HCT116 (cell line): Measurements from ENCODE around the gene CACNG1. TPM values are rescaled to one million over a fixed set of nuclear protein-coding genes. Genes with fewer than 3 reads are reported as not detected.

ENCODE experiments used
- ATAC-seq: fragments of 200-7000 bp; cut with Tn5 transposase; 2 replicates; pipeline ENCODE4 v1.9.1; 2020; ENCODE audit warnings: mild to moderate bottlenecking, moderate library complexity
- BruUV-seq: library from RNA; stranded (reverse); fragments of 400-500 nt; replicated peaks from 2 replicates; lab custom pipeline; 2021; lab: Mats Ljungman, UMichigan
- CTCF ChIA-PET: fragments of 300-600 bp; sonication (Branson Sonifier 250); formaldehyde crosslinking; loops from one replicate; lab custom pipeline; 2021; ENCODE audit warnings: antibody characterized with exemption; lab: Charles Lee
- POLR2A ChIA-PET: fragments of 300-600, 350-600 bp; sonication (Branson Sonifier 250); formaldehyde crosslinking; loops from one replicate; lab custom pipeline; 2021; ENCODE audit warnings: antibody characterized with exemption; lab: Charles Lee
- RAD21 ChIA-PET, 2 experiments: fragments of 300-600 bp; sonication (Branson Sonifier 250); formaldehyde crosslinking; loops; one replicate each; lab custom pipeline; 2023; ENCODE audit warnings: low total read pairs in 2 of 2; ENCODE audit not compliant: uncharacterized antibody in 2 of 2, unreplicated experiment in 2 of 2, low non-redundant PET in 1 of 2; lab: Charles Lee
- DNase-seq: peaks from one replicate; pipeline ENCODE4 v3.0.0-alpha.2; 2010; ENCODE audit warnings: low read depth, low spot score
- H2AFZ ChIP-seq: fragments of 200-600 bp; shearing (Covaris generic), sonication (generic); 2 replicates; pipeline ENCODE4 v1.6.1; 2017; ENCODE audit warnings: low read depth, mixed run types, mixed read lengths, antibody characterized with exemption, low read length; ENCODE audit not compliant: poor library complexity, severe bottlenecking
- H3K27ac ChIP-seq: 2 replicates; pipeline ENCODE4 v1.5.1; 2012; ENCODE audit warnings: low read depth, low read length
- H3K27me3 ChIP-seq: fragments of 200-600 bp; sonication (generic); 2 replicates; pipeline ENCODE4 v1.6.1; 2016; ENCODE audit warnings: mixed run types, low read length, mixed read lengths; ENCODE audit not compliant: insufficient read depth
- H3K36me3 ChIP-seq, 2 experiments: fragments of 200-500 bp in 1 of 2; fragments of 200-600 bp in 1 of 2; sonication (Bioruptor generic) in 1 of 2; sonication (generic) in 1 of 2; 2 replicates each; pipeline versions ENCODE4 v1.5.1 to v1.6.1; 2014 to 2016; ENCODE audit warnings: low read length in 2 of 2, inconsistent platforms in 1 of 2, mixed read lengths in 1 of 2, mixed run types in 1 of 2; ENCODE audit not compliant: insufficient read depth in 2 of 2, control insufficient read depth in 1 of 2
- H3K4me1 ChIP-seq, 2 experiments: fragments of 200-600 bp in 1 of 2; sonication (generic) in 1 of 2; 2 replicates each; pipeline versions ENCODE4 v1.5.1 to v1.6.1; 2012 to 2017; ENCODE audit warnings: low read length in 2 of 2, inconsistent platforms in 1 of 2, mild to moderate bottlenecking in 1 of 2, mixed read lengths in 1 of 2, mixed run types in 1 of 2, moderate library complexity in 1 of 2; ENCODE audit not compliant: insufficient read depth in 2 of 2, control insufficient read depth in 1 of 2
- H3K4me2 ChIP-seq: fragments of 200-600 bp; sonication (generic); 2 replicates; pipeline ENCODE4 v1.6.1; 2017; ENCODE audit warnings: mixed run types, low read length, mixed read lengths
- H3K4me3 ChIP-seq, 2 experiments: fragments of 200-600 bp in 1 of 2; sonication (generic) in 1 of 2; replicated peaks in 1 of 2; 2 replicates each; pipeline ENCODE4 v1.5.1; 2011 to 2016; ENCODE audit warnings: low read length in 2 of 2, control low read depth in 1 of 2, low read depth in 1 of 2, mild to moderate bottlenecking in 1 of 2, mixed read lengths in 1 of 2, mixed run types in 1 of 2
- H3K79me2 ChIP-seq: fragments of 200-600 bp; sonication (generic); 2 replicates; pipeline ENCODE4 v1.6.1; 2017; ENCODE audit warnings: mild to moderate bottlenecking, mixed run types, low read length, moderate library complexity, mixed read lengths; ENCODE audit not compliant: insufficient read depth
- H3K9ac ChIP-seq: fragments of 200-600 bp; sonication (generic); 2 replicates; pipeline ENCODE4 v1.6.1; 2016; ENCODE audit warnings: low read length, mixed read lengths
- H3K9me2 ChIP-seq: fragments of 200-600 bp; sonication (generic), shearing (Covaris generic); 2 replicates; pipeline ENCODE4 v1.6.1; 2017; ENCODE audit warnings: mixed run types, mild to moderate bottlenecking, moderate library complexity; ENCODE audit not compliant: insufficient read depth
- H3K9me3 ChIP-seq, 2 experiments: fragments of 200-500 bp in 1 of 2; fragments of 200-600 bp in 1 of 2; sonication (Bioruptor generic) in 1 of 2; sonication (generic) in 1 of 2; 2 replicates each; pipeline ENCODE4 v1.6.1; 2014 to 2017; ENCODE audit warnings: low read length in 2 of 2, mixed read lengths in 2 of 2, inconsistent platforms in 1 of 2, low read depth in 1 of 2, mild to moderate bottlenecking in 1 of 2, mixed run types in 1 of 2, moderate library complexity in 1 of 2; ENCODE audit not compliant: control insufficient read depth in 1 of 2, insufficient read depth in 1 of 2
- H4K20me1 ChIP-seq: fragments of 200-600 bp; sonication (generic), shearing (Covaris generic); 2 replicates; pipeline ENCODE4 v1.6.1; 2017; ENCODE audit warnings: mixed run types, mild to moderate bottlenecking, moderate library complexity; ENCODE audit not compliant: insufficient read depth
- ATF3 ChIP-seq: IDR thresholded peaks from 2 replicates; pipeline ENCODE4 v1.6.1; 2012
- CBX3 ChIP-seq: IDR thresholded peaks from 2 replicates; pipeline ENCODE4 v1.6.1; 2012; ENCODE audit warnings: low read depth
- CEBPB ChIP-seq: IDR thresholded peaks from 2 replicates; pipeline ENCODE4 v1.6.1; 2012; ENCODE audit warnings: low read depth
- EGR1 ChIP-seq: IDR thresholded peaks from 2 replicates; pipeline ENCODE4 v1.6.1; 2012; ENCODE audit warnings: low read depth
- EZH2phosphoT487 ChIP-seq: fragments of 200-600 bp; IDR thresholded peaks from 2 replicates; pipeline ENCODE4 v1.6.1; 2018; ENCODE audit warnings: antibody characterized with exemption, borderline replicate concordance
- FOSL1 ChIP-seq: IDR thresholded peaks from 2 replicates; pipeline ENCODE4 v1.6.1; 2012; ENCODE audit warnings: low read depth
- POLR2A ChIP-seq: IDR thresholded peaks from 2 replicates; pipeline ENCODE4 v1.7.0; 2011; ENCODE audit warnings: borderline replicate concordance; ENCODE audit not compliant: insufficient read depth, insufficient read length; ENCODE audit errors: extremely low read depth
- POLR2AphosphoS5 ChIP-seq: IDR thresholded peaks from 2 replicates; pipeline ENCODE4 v1.6.1; 2011; ENCODE audit warnings: mild to moderate bottlenecking, low read depth, low read length, moderate library complexity
- RAD21 ChIP-seq: IDR thresholded peaks from 2 replicates; pipeline ENCODE4 v1.6.1; 2012; ENCODE audit warnings: low read depth, mild to moderate bottlenecking
- REST ChIP-seq: IDR thresholded peaks from 2 replicates; pipeline ENCODE4 v1.6.1; 2012; ENCODE audit warnings: low read depth
- SIN3A ChIP-seq: IDR thresholded peaks from 2 replicates; pipeline ENCODE4 v1.6.1; 2012; ENCODE audit warnings: low read depth
- SP1 ChIP-seq: IDR thresholded peaks from 2 replicates; pipeline ENCODE4 v1.6.1; 2012; ENCODE audit warnings: low read depth
- SRF ChIP-seq: IDR thresholded peaks from 2 replicates; pipeline ENCODE4 v1.6.1; 2012; ENCODE audit warnings: low read depth
- TCF7L2 ChIP-seq: IDR thresholded peaks from 2 replicates; pipeline ENCODE4 v1.7.0; 2011; ENCODE audit warnings: borderline replicate concordance, inconsistent platforms; ENCODE audit not compliant: insufficient read depth, insufficient read length; ENCODE audit errors: extremely low read depth
- YY1 ChIP-seq: IDR thresholded peaks from 2 replicates; pipeline ENCODE4 v1.6.1; 2011; ENCODE audit warnings: low read length, low read depth, moderate library complexity, mild to moderate bottlenecking; ENCODE audit not compliant: insufficient replicate concordance; ENCODE audit errors: extremely low read depth
- ZBTB33 ChIP-seq: IDR thresholded peaks from 2 replicates; pipeline ENCODE4 v1.6.1; 2011; ENCODE audit warnings: mild to moderate bottlenecking, low read length, moderate library complexity; ENCODE audit not compliant: insufficient replicate concordance; ENCODE audit errors: extremely low read depth
- ZNF274 ChIP-seq: fragments of 200-500 bp; sonication (Bioruptor generic); IDR thresholded peaks from 2 replicates; pipeline ENCODE4 v1.6.1; 2014; ENCODE audit warnings: mild to moderate bottlenecking, low read depth, low read length, inconsistent platforms
- intact Hi-C: fragments of 100-400 bp; cut with micrococcal nuclease; formaldehyde crosslinking; loops from 2 replicates; pipeline ENCODE4 v1.10.0; 2022
- total RNA-seq: library from RNA; stranded (reverse); gene quantifications from one replicate; pipeline ENCODE4 v1.2.1, GENCODE V29; 2021; ENCODE audit not compliant: unreplicated experiment

Gene CACNG1
- total RNA-seq, 1 experiment from 2014 or later = not detected

GRCh38 chr17:67035131-67036083 lies 8.9 kb upstream of the CACNG1 start:
- intact Hi-C loops = no loop called here
- POLR2A ChIA-PET = no interaction called here
- Histone ChIP-seq H4K20me1 (no peaks in the 10 kb centered on the region), H3K9ac (no peak overlapping the region), H3K4me3 (no peak overlapping the region), H3K27ac (no peak overlapping the region), H3K27me3 (no peaks in the 10 kb centered on the region), H3K9me3 (no peaks in the 10 kb centered on the region), H3K36me3 (no peaks in the 10 kb centered on the region), H3K4me1 (no peaks in the 10 kb centered on the region), H2AFZ (no peak overlapping the region), H3K4me2 (no peak overlapping the region), H3K79me2 (no peaks in the 10 kb centered on the region), H3K9me2 (no peaks in the 10 kb centered on the region)
- DNase-seq (no peak), ATAC-seq (no peak)
- no peak for TF ChIP-seq SIN3A
- no peak for TF ChIP-seq POLR2AphosphoS5
- no peak for TF ChIP-seq TCF7L2
- no peak for TF ChIP-seq RAD21
- no peak for TF ChIP-seq ATF3
- TF ChIP-seq ZNF274 = no peak
- no peak for TF ChIP-seq SRF
- no peak for TF ChIP-seq CEBPB
- TF ChIP-seq EZH2phosphoT487 = no peak
- TF ChIP-seq SP1 = no peak
- TF ChIP-seq REST = no peak
- no peak for TF ChIP-seq ZBTB33
- no peak for TF ChIP-seq EGR1
- no peak for TF ChIP-seq CBX3
- no peak for TF ChIP-seq YY1
- TF ChIP-seq POLR2A = no peak
- TF ChIP-seq FOSL1 = no peak
- RAD21 ChIA-PET = no interaction called here
- CTCF ChIA-PET = no interaction called here
- no TSS peak for BruUV-seq
